Measurements from ENCODE around the gene PGBD1. TPM values are rescaled to one million over a fixed set of nuclear protein-coding genes. Genes with fewer than 3 reads are reported as not detected.

Gene PGBD1
- total RNA-seq, 1 donor from 2014 or later = 7.8 TPM

DNA sequence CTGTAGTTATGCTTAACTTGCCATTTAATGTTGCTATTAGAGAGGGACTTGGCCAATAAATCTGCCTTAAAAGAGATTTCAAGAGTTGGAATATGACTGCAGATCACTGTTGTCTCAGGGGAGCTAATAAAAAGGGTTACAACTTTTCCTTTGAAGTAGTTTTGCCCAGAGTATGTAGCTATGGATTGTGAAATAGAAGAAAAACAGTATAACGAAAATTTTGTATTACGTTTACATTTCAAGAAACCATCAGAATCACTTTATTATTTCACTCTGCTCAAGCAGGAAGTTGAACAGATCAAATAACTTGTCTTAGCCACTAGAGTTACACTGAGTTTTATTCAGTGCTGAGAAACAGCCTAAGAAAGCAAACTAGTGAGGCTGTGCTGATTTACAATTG is 17.4 kb upstream of the PGBD1 start:
- peaks cover 37% of the 10 kb centered on the region for H3K27me3 Mint-ChIP-seq (ENCODE audit: unreplicated experiment)
- DNase-seq (ENCODE audit: extremely low spot score, unreplicated experiment) = no peak
- no peak overlapping the region for H3K4me3 Mint-ChIP-seq (ENCODE audit: unreplicated experiment)
- no peak for TF ChIP-seq CTCF (IDR thresholded peaks at IDR 0.05)
- no peaks in the 10 kb centered on the region for H3K9me3 Mint-ChIP-seq (ENCODE audit: unreplicated experiment)
- no peaks in the 10 kb centered on the region for H3K36me3 Mint-ChIP-seq (ENCODE audit: unreplicated experiment)
- peak overlapping the region; percentile 29 for H3K27ac Mint-ChIP-seq (ENCODE audit: unreplicated experiment)
- peaks cover 4% of the 10 kb centered on the region for H3K4me1 Mint-ChIP-seq (ENCODE audit: unreplicated experiment)

- H3K9me3 Mint-ChIP-seq (ENCODE audit: unreplicated experiment) = no peaks in the 10 kb centered on the region
- no peak for TF ChIP-seq CTCF (IDR thresholded peaks at IDR 0.05)
- H3K4me3 Mint-ChIP-seq (ENCODE audit: unreplicated experiment) = no peak overlapping the region
- peaks cover 32% of the 10 kb centered on the region for H3K27me3 Mint-ChIP-seq (ENCODE audit: unreplicated experiment)
- no peak overlapping the region for H3K27ac Mint-ChIP-seq (ENCODE audit: unreplicated experiment)
- no peak for DNase-seq (ENCODE audit: extremely low spot score, unreplicated experiment)
- peaks cover 9% of the 10 kb centered on the region for H3K4me1 Mint-ChIP-seq (ENCODE audit: unreplicated experiment)
- no peaks in the 10 kb centered on the region for H3K36me3 Mint-ChIP-seq (ENCODE audit: unreplicated experiment)
Observed at GRCh38 chr6:28264834-28265401, 16.5 kb upstream of the PGBD1 start.

- no peak overlapping the region for H3K4me3 Mint-ChIP-seq (ENCODE audit: unreplicated experiment)
- peaks cover 9% of the 10 kb centered on the region for H3K4me1 Mint-ChIP-seq (ENCODE audit: unreplicated experiment)
- no peaks in the 10 kb centered on the region for H3K36me3 Mint-ChIP-seq (ENCODE audit: unreplicated experiment)
- peaks cover 20% of the 10 kb centered on the region for H3K27me3 Mint-ChIP-seq (ENCODE audit: unreplicated experiment)
- no peak for DNase-seq (ENCODE audit: extremely low spot score, unreplicated experiment)
- TF ChIP-seq CTCF (IDR thresholded peaks at IDR 0.05) = no peak
- H3K27ac Mint-ChIP-seq (ENCODE audit: unreplicated experiment) = no peak overlapping the region
- H3K9me3 Mint-ChIP-seq (ENCODE audit: unreplicated experiment) = no peaks in the 10 kb centered on the region
Observed at GRCh38 chr6:28266563-28266961, 14.8 kb upstream of the PGBD1 start.

DNA sequence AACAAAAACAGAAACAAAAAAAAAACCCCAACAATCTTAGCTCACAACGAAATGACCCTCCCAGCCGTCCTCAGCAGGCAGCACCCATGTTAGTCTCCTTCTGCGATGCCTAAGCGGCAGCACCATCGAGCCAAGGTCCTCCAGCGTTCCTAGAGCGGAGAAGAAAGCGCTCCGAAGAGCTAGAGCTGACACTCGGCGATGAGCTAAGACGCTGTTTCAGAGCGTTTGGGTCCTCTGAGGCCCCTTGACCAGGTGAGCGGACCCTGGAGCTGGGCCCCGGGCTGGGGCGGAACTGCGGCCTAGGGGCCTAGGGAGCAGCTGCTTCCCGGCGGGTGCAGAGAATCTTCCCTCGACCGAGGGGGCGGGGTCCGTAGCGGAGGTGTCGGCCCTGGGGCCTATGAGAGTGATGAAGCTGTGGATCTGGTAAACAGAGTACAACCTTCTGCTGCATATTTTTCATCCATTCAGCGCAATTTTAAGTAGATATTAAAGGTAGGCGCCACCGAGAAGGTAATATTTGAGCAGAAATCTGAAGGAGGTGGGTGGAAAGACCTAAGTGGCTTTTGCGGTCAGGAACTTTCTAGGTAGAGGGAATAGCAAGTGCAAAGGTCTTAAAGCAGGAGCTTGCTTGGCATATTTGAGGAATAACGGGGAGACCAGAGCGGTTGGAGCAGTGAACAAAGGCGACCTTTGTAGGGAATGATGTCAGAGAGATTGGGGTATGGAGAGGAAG is 14.2 kb upstream of the PGBD1 start, which contains the start of gene ZSCAN26:
Gene ZSCAN26 (plus strand): TSS at position 182 of the 733 bp plus-strand sequence. CDS start 4,777 bp downstream, outside the sequence.
- Mint-ChIP-seq H3K27ac (ENCODE audit: unreplicated experiment) (no peak within 1 kb of the TSS), H3K27me3 (ENCODE audit: unreplicated experiment) (peaks cover 17% of the 10 kb centered on the region), H3K4me1 (ENCODE audit: unreplicated experiment) (peaks cover 9% of the 10 kb centered on the region), H3K36me3 (ENCODE audit: unreplicated experiment) (peaks cover 1% of the 10 kb centered on the region), H3K9me3 (ENCODE audit: unreplicated experiment) (no peaks in the 10 kb centered on the region), H3K4me3 (ENCODE audit: unreplicated experiment) (no peak within 1 kb of the TSS)
- no peak for TF ChIP-seq CTCF (IDR thresholded peaks at IDR 0.05)
- DNase-seq (ENCODE audit: extremely low spot score, unreplicated experiment) = peak; percentile 87

GRCh38 chr6:28267695-28268059 is 13.7 kb upstream of the PGBD1 start:
- Mint-ChIP-seq H3K4me1 (ENCODE audit: unreplicated experiment) (peaks cover 9% of the 10 kb centered on the region), H3K27me3 (ENCODE audit: unreplicated experiment) (peaks cover 13% of the 10 kb centered on the region), H3K36me3 (ENCODE audit: unreplicated experiment) (peaks cover 7% of the 10 kb centered on the region), H3K27ac (ENCODE audit: unreplicated experiment) (no peak overlapping the region), H3K9me3 (ENCODE audit: unreplicated experiment) (no peaks in the 10 kb centered on the region), H3K4me3 (ENCODE audit: unreplicated experiment) (no peak overlapping the region)
- no peak for DNase-seq (ENCODE audit: extremely low spot score, unreplicated experiment)
- no peak for TF ChIP-seq CTCF (IDR thresholded peaks at IDR 0.05)

All from osteocyte (in vitro differentiated cells).